GM12864 (cell line): Measurements from ENCODE around the gene CPT1B.

Experiments used
- DNase-seq: peaks from one replicate; pipeline ENCODE4 v3.0.0-alpha.2; 2011; ENCODE audit warnings: low read depth
- H3K4me3 ChIP-seq: 2 replicates; pipeline ENCODE4 v1.5.1; 2011; ENCODE audit warnings: mild to moderate bottlenecking, low read depth, low read length, control low read depth
- CTCF ChIP-seq: IDR thresholded peaks from 2 replicates; pipeline ENCODE4 v1.5.1; 2011; ENCODE audit warnings: low read depth, mild to moderate bottlenecking, moderate library complexity, low read length, control low read depth, inconsistent platforms; ENCODE audit errors: missing control alignments

The CPT1B gene

GRCh38 chr22:50529416-50529896, 48.8 kb downstream of the CPT1B start:
- no peak for TF ChIP-seq CTCF
- H3K4me3 ChIP-seq = peak overlapping the region; percentile 63
- DNase-seq = no peak

GRCh38 chr22:50528682-50529415, 49.4 kb downstream of the CPT1B start:
- DNase-seq = no peak
- H3K4me3 ChIP-seq = peak overlapping the region; percentile 63
- TF ChIP-seq CTCF = no peak

GRCh38 chr22:50527921-50528681, 50.1 kb downstream of the CPT1B start:
- no peak for DNase-seq
- TF ChIP-seq CTCF = no peak

GRCh38 chr22:50526834-50527801, 51.1 kb downstream of the CPT1B start:
- no peak for DNase-seq
- H3K4me3 ChIP-seq = peak overlapping the region; percentile 60
- TF ChIP-seq CTCF = no peak

More at GRCh38 chr22:50527921-50528681, 50.1 kb downstream of the CPT1B start:
- peak overlapping the region; percentile 63; the same call in 1 of the 2 replicates for H3K4me3 ChIP-seq

GRCh38 chr22:50526108-50526833, 52.0 kb downstream of the CPT1B start:
- DNase-seq = no peak
- H3K4me3 ChIP-seq = peak overlapping the region; percentile 60
- peak; percentile 72 for TF ChIP-seq CTCF

- H3K4me3 ChIP-seq = peak overlapping the region; percentile 60
- peak; percentile 50 for TF ChIP-seq CTCF
- no peak for DNase-seq
These were observed 52.4 kb downstream of the CPT1B start for GRCh38 chr22:50525858-50526107.
